HCT116 (cell line): Measurements from ENCODE around the gene DDX10.

Experiments
- EZH2 ChIP-seq: fragments of 200-600 bp; sonication (generic); IDR thresholded peaks from 2 replicates; pipeline ENCODE4 v1.6.1; 2017; ENCODE audit warnings: antibody characterized with exemption, mixed run types
- JUND ChIP-seq: IDR thresholded peaks from 2 replicates; pipeline ENCODE4 v1.6.1; 2012
- POLR2A ChIP-seq: IDR thresholded peaks from 2 replicates; pipeline ENCODE4 v1.7.0; 2011; ENCODE audit warnings: borderline replicate concordance; ENCODE audit not compliant: insufficient read depth, insufficient read length; ENCODE audit errors: extremely low read depth
- POLR2AphosphoS5 ChIP-seq: IDR thresholded peaks from 2 replicates; pipeline ENCODE4 v1.6.1; 2011; ENCODE audit warnings: mild to moderate bottlenecking, low read depth, low read length, moderate library complexity
- RAD21 ChIP-seq: IDR thresholded peaks from 2 replicates; pipeline ENCODE4 v1.6.1; 2012; ENCODE audit warnings: low read depth, mild to moderate bottlenecking
- SIN3A ChIP-seq: IDR thresholded peaks from 2 replicates; pipeline ENCODE4 v1.6.1; 2012; ENCODE audit warnings: low read depth
- ZNF274 ChIP-seq: fragments of 200-500 bp; sonication (Bioruptor generic); IDR thresholded peaks from 2 replicates; pipeline ENCODE4 v1.6.1; 2014; ENCODE audit warnings: mild to moderate bottlenecking, low read depth, low read length, inconsistent platforms
- TF ChIP-seq, protein P1 (sequence below), 3 experiments: fragments of 200-600 bp in 1 of 3; sonication (generic) in 1 of 3; IDR thresholded peaks in 2 of 3; conservative IDR thresholded peaks in 1 of 3; 2 replicates each; pipeline ENCODE4 v1.5.1; 2012 to 2017; ENCODE audit warnings: low read depth in 2 of 3, low read length in 2 of 3, antibody characterized with exemption in 1 of 3, borderline replicate concordance in 1 of 3, control low read depth in 1 of 3, mild to moderate bottlenecking in 1 of 3, mixed read lengths in 1 of 3, mixed run types in 1 of 3, moderate library complexity in 1 of 3; ENCODE audit not compliant: insufficient read depth in 1 of 3
- TF ChIP-seq, protein P2 (sequence below): IDR thresholded peaks from 2 replicates; pipeline ENCODE4 v1.6.1; 2012; ENCODE audit warnings: low read depth

DNA sequence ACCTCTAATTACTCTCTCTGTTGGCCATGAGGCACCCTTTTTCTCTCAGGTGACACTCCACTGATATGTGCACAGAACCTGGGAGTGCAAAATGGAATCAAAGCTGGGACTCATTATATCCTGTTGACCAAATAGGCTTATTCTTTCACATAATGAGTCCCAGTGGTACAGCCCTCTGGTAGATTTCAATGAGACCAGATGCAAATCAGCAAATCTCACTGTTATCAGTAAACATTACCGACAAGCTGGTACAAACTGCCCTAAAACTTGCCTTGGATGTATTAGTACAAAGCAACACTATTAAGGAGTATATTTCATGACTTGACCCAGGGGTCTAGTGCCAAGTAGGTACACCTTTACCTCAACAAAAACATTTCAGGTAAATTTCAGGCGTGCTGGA lies 128.3 kb downstream of the DDX10 start:
- TF ChIP-seq, protein P1, sequence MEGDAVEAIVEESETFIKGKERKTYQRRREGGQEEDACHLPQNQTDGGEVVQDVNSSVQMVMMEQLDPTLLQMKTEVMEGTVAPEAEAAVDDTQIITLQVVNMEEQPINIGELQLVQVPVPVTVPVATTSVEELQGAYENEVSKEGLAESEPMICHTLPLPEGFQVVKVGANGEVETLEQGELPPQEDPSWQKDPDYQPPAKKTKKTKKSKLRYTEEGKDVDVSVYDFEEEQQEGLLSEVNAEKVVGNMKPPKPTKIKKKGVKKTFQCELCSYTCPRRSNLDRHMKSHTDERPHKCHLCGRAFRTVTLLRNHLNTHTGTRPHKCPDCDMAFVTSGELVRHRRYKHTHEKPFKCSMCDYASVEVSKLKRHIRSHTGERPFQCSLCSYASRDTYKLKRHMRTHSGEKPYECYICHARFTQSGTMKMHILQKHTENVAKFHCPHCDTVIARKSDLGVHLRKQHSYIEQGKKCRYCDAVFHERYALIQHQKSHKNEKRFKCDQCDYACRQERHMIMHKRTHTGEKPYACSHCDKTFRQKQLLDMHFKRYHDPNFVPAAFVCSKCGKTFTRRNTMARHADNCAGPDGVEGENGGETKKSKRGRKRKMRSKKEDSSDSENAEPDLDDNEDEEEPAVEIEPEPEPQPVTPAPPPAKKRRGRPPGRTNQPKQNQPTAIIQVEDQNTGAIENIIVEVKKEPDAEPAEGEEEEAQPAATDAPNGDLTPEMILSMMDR (IDR thresholded peaks at IDR 0.05 in 2 of 3, conservative IDR thresholded peaks at IDR 0.05 in 1 of 3; ENCODE audit: borderline replicate concordance in 1 of 3, insufficient read depth in 1 of 3, low read depth in 2 of 3, low read length in 2 of 3): no peak
- TF ChIP-seq POLR2AphosphoS5: no peak
- no peak for TF ChIP-seq POLR2A
- no peak for TF ChIP-seq ZNF274
- TF ChIP-seq JUND: no peak
- no peak for TF ChIP-seq SIN3A
- TF ChIP-seq, protein P2, sequence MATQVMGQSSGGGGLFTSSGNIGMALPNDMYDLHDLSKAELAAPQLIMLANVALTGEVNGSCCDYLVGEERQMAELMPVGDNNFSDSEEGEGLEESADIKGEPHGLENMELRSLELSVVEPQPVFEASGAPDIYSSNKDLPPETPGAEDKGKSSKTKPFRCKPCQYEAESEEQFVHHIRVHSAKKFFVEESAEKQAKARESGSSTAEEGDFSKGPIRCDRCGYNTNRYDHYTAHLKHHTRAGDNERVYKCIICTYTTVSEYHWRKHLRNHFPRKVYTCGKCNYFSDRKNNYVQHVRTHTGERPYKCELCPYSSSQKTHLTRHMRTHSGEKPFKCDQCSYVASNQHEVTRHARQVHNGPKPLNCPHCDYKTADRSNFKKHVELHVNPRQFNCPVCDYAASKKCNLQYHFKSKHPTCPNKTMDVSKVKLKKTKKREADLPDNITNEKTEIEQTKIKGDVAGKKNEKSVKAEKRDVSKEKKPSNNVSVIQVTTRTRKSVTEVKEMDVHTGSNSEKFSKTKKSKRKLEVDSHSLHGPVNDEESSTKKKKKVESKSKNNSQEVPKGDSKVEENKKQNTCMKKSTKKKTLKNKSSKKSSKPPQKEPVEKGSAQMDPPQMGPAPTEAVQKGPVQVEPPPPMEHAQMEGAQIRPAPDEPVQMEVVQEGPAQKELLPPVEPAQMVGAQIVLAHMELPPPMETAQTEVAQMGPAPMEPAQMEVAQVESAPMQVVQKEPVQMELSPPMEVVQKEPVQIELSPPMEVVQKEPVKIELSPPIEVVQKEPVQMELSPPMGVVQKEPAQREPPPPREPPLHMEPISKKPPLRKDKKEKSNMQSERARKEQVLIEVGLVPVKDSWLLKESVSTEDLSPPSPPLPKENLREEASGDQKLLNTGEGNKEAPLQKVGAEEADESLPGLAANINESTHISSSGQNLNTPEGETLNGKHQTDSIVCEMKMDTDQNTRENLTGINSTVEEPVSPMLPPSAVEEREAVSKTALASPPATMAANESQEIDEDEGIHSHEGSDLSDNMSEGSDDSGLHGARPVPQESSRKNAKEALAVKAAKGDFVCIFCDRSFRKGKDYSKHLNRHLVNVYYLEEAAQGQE: no peak
- no peak for TF ChIP-seq RAD21
- no peak for TF ChIP-seq EZH2
